Measurements from ENCODE around the gene PTBP1.

PTBP1 gene

GRCh38 chr19:795691-796581 lies 1.3 kb upstream of the PTBP1 start:
- Histone ChIP-seq H3K27ac (ENCODE audit: low read length, poor library complexity, severe bottlenecking) (no peak overlapping the region), H2BK5ac (ENCODE audit: low read depth, low read length, poor library complexity, severe bottlenecking) (no peak overlapping the region), H2AFZ (ENCODE audit: low read depth, low read length) (peak overlapping the region; percentile 30), H3K27me3 (ENCODE audit: control insufficient read depth in 1 of 2, insufficient read depth in 1 of 2, low read length in 2 of 2) (no peaks in the 10 kb centered on the region), H4K91ac (ENCODE audit: low read length) (no peak overlapping the region), H3K9ac (ENCODE audit: low read length) (peak overlapping the region; percentile 91), H3K9me3 (ENCODE audit: control insufficient read depth, low read length) (no peaks in the 10 kb centered on the region), H3K4ac (ENCODE audit: low read depth in 1 of 2, low read length in 2 of 2) (peak overlapping the region; percentile 83 to 96), H2AK5ac (ENCODE audit: low read length, severe bottlenecking) (peak overlapping the region; percentile 11), H2BK15ac (ENCODE audit: low read depth, poor library complexity, severe bottlenecking) (no peak overlapping the region), H3K79me1 (replicated peaks; ENCODE audit: low read length, poor library complexity, severe bottlenecking) (no peaks in the 10 kb centered on the region), H3K4me1 (ENCODE audit: control insufficient read depth, insufficient read depth, low read depth, low read length) (peaks cover 20% of the 10 kb centered on the region), H2BK120ac (ENCODE audit: low read depth, low read length) (no peak overlapping the region), H3K36me3 (ENCODE audit: control insufficient read depth in 1 of 2, insufficient read depth in 2 of 2, low read depth in 1 of 2, low read length in 2 of 2) (peaks cover 9 to 21% of the 10 kb centered on the region in 2 experiments), H3K14ac (ENCODE audit: low read length in 2 of 2) (no peak overlapping the region), H3K4me3 (ENCODE audit: insufficient read depth in 1 of 2, low read depth in 1 of 2, low read length in 2 of 2) (peak overlapping the region in 1 of 2 experiments; percentile 80), H3K18ac (ENCODE audit: low read depth in 1 of 2, low read length in 2 of 2) (peak overlapping the region in 1 of 2 experiments; percentile 87), H3K4me2 (ENCODE audit: low read length, poor library complexity, severe bottlenecking) (peak overlapping the region; percentile 84), H4K8ac (ENCODE audit: low read length) (peak overlapping the region; percentile 97), H3K23ac (ENCODE audit: low read length in 2 of 2) (no peak overlapping the region), H2BK12ac (ENCODE audit: low read length in 2 of 2) (no peak overlapping the region)
- 92% methylated on average over 39 of the region's 39 CpGs for WGBS
- no peak for DNase-seq

GRCh38 chr19:797528-798414 lies 519 bp downstream of the PTBP1 start:
- Histone ChIP-seq H3K36me3 (ENCODE audit: control insufficient read depth in 1 of 2, insufficient read depth in 2 of 2, low read depth in 1 of 2, low read length in 2 of 2) (peaks cover 11 to 39% of the 10 kb centered on the region in 2 experiments), H3K23ac (ENCODE audit: low read length in 2 of 2) (peak overlapping the region in 1 of 2 experiments; percentile 23), H3K27ac (ENCODE audit: low read length, poor library complexity, severe bottlenecking) (peak overlapping the region; percentile 92), H3K4ac (ENCODE audit: low read depth in 1 of 2, low read length in 2 of 2) (peak overlapping the region; percentile 64 to 72), H4K91ac (ENCODE audit: low read length) (peak overlapping the region; percentile 90), H3K9ac (ENCODE audit: low read length) (peak overlapping the region; percentile 96), H2AFZ (ENCODE audit: low read depth, low read length) (no peak overlapping the region), H3K4me3 (ENCODE audit: insufficient read depth in 1 of 2, low read depth in 1 of 2, low read length in 2 of 2) (peak overlapping the region; percentile 88 to 96), H3K79me1 (replicated peaks; ENCODE audit: low read length, poor library complexity, severe bottlenecking) (no peaks in the 10 kb centered on the region), H2BK15ac (ENCODE audit: low read depth, poor library complexity, severe bottlenecking) (peak overlapping the region; percentile 82), H4K8ac (ENCODE audit: low read length) (peak overlapping the region; percentile 53), H2BK120ac (ENCODE audit: low read depth, low read length) (peak overlapping the region; percentile 99), H2BK5ac (ENCODE audit: low read depth, low read length, poor library complexity, severe bottlenecking) (peak overlapping the region; percentile 76), H3K14ac (ENCODE audit: low read length in 2 of 2) (no peak overlapping the region), H3K27me3 (ENCODE audit: control insufficient read depth in 1 of 2, insufficient read depth in 1 of 2, low read length in 2 of 2) (no peaks in the 10 kb centered on the region), H2AK5ac (ENCODE audit: low read length, severe bottlenecking) (peak overlapping the region; percentile 37), H3K4me1 (ENCODE audit: control insufficient read depth, insufficient read depth, low read depth, low read length) (peaks cover 34% of the 10 kb centered on the region), H3K18ac (ENCODE audit: low read depth in 1 of 2, low read length in 2 of 2) (peak overlapping the region; percentile 78 to 88), H3K9me3 (ENCODE audit: control insufficient read depth, low read length) (no peaks in the 10 kb centered on the region), H2BK12ac (ENCODE audit: low read length in 2 of 2) (no peak overlapping the region), H3K4me2 (ENCODE audit: low read length, poor library complexity, severe bottlenecking) (peak overlapping the region; percentile 60)
- DNase-seq, result peak; percentile 86
- under 1% methylated on average over 75 of the region's 129 CpGs for WGBS

DNA sequence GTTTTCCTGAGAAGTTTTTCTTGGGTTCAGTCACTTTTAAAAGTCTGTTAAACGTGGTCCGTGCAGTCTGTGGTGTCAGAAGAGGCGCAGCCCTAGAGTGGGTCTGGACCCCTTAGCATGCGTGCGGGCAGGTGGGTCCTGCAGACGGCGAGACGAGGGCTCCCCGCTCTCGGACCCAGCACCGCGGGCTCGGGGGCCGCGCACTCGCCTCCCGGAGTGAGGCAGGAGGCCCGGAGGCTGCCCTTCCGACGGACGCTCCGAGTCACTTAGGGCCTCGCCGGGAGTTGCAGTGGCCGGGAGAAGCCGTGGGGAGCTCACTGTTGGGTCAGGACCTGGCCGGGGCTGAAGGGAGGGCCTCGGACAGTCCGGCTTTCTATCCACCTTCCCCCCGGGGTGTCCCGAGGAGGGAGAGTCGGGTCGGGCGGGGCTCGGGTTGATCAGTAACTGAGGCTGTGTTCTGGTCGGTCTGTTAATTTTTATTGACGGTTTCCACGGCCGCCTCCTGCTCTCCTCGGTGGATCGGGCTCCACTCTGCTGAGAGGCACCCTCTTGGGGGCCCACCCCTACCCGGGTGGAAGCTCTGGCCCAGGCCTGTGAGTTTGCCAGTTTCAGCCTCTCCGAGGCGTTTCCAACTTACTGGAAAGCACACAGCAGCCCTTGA lies 1.3 kb downstream of the PTBP1 start:
- Histone ChIP-seq H3K4me2 (ENCODE audit: low read length, poor library complexity, severe bottlenecking) (peak overlapping the region; percentile 88), H3K4ac (ENCODE audit: low read depth in 1 of 2, low read length in 2 of 2) (peak overlapping the region; percentile 64 to 72), H3K23ac (ENCODE audit: low read length in 2 of 2) (peak overlapping the region in 1 of 2 experiments; percentile 94), H2BK15ac (ENCODE audit: low read depth, poor library complexity, severe bottlenecking) (peak overlapping the region; percentile 68), H3K27me3 (ENCODE audit: control insufficient read depth in 1 of 2, insufficient read depth in 1 of 2, low read length in 2 of 2) (no peaks in the 10 kb centered on the region), H2BK5ac (ENCODE audit: low read depth, low read length, poor library complexity, severe bottlenecking) (peak overlapping the region; percentile 75), H4K91ac (ENCODE audit: low read length) (no peak overlapping the region), H2AFZ (ENCODE audit: low read depth, low read length) (no peak overlapping the region), H3K4me3 (ENCODE audit: insufficient read depth in 1 of 2, low read depth in 1 of 2, low read length in 2 of 2) (peak overlapping the region; percentile 88 to 96), H3K27ac (ENCODE audit: low read length, poor library complexity, severe bottlenecking) (peak overlapping the region; percentile 92), H2BK120ac (ENCODE audit: low read depth, low read length) (no peak overlapping the region), H3K79me1 (replicated peaks; ENCODE audit: low read length, poor library complexity, severe bottlenecking) (no peaks in the 10 kb centered on the region), H3K4me1 (ENCODE audit: control insufficient read depth, insufficient read depth, low read depth, low read length) (peaks cover 42% of the 10 kb centered on the region), H3K9ac (ENCODE audit: low read length) (peak overlapping the region; percentile 96), H4K8ac (ENCODE audit: low read length) (no peak overlapping the region), H3K9me3 (ENCODE audit: control insufficient read depth, low read length) (no peaks in the 10 kb centered on the region), H3K14ac (ENCODE audit: low read length in 2 of 2) (no peak overlapping the region), H3K18ac (ENCODE audit: low read depth in 1 of 2, low read length in 2 of 2) (peak overlapping the region; percentile 58 to 66), H3K36me3 (ENCODE audit: control insufficient read depth in 1 of 2, insufficient read depth in 2 of 2, low read depth in 1 of 2, low read length in 2 of 2) (peaks cover 16 to 47% of the 10 kb centered on the region in 2 experiments), H2BK12ac (ENCODE audit: low read length in 2 of 2) (no peak overlapping the region), H2AK5ac (ENCODE audit: low read length, severe bottlenecking) (peak overlapping the region; percentile 38)
- no peak for DNase-seq
- under 1% methylated on average over 43 of the region's 44 CpGs for WGBS

Data from mesenchymal stem cell (in vitro differentiated cells and primary cell).